B cell (primary cell): ENCODE data around the gene SPOCK1. TPM values are rescaled to one million over a fixed set of nuclear protein-coding genes. Genes with fewer than 3 reads are reported as not detected.

Source experiments
- ATAC-seq: fragments of 200-7000 bp; cut with Tn5 transposase; one replicate; pipeline ENCODE4 v1.10.0; 2021; ENCODE audit warnings: low read depth, mild to moderate bottlenecking, moderate number of reproducible peaks, moderate library complexity
- CTCF ChIA-PET: fragments of 350-600 bp; sonication (Branson Sonifier 250); formaldehyde crosslinking; loops from one replicate; lab custom pipeline; 2021; ENCODE audit warnings: antibody characterized with exemption, inconsistent platforms; lab: Charles Lee
- POLR2A ChIA-PET: fragments of 350-600 bp; sonication (Branson Sonifier 250); formaldehyde crosslinking; loops from one replicate; lab custom pipeline; 2021; ENCODE audit warnings: antibody characterized with exemption; lab: Charles Lee
- DNase-seq: peaks from one replicate; pipeline ENCODE4 v3.0.0; 2013
- H2AFZ ChIP-seq: 2 replicates; pipeline ENCODE4 v1.6.1; 2012; ENCODE audit warnings: mild to moderate bottlenecking, low read depth, low read length; ENCODE audit not compliant: insufficient read depth, poor library complexity, severe bottlenecking
- H3K27ac ChIP-seq, 2 donors: 1 replicate in 1 of 2; 2 replicates in 1 of 2; pipeline ENCODE4 v1.5.1; 2012 to 2013; ENCODE audit warnings: low read length in 2 of 2, mild to moderate bottlenecking in 2 of 2, moderate library complexity in 1 of 2
- H3K27me3 ChIP-seq, 4 experiments: fragments of 200-600 bp in 1 of 4; sonication (generic) in 1 of 4; replicated peaks in 1 of 4; 1 replicate in 2 of 4; 2 replicates in 2 of 4; pipeline versions ENCODE4 v1.6.1 to v1.7.0; 2013 to 2016; ENCODE audit warnings: low read length in 3 of 4, mild to moderate bottlenecking in 2 of 4, mixed read lengths in 1 of 4, moderate library complexity in 1 of 4; ENCODE audit not compliant: insufficient read depth in 4 of 4, control insufficient read depth in 3 of 4; ENCODE audit errors: control extremely low read depth in 1 of 4
- H3K36me3 ChIP-seq, 2 experiments: replicated peaks in 1 of 2; 1 replicate in 1 of 2; 2 replicates in 1 of 2; pipeline versions ENCODE4 v1.6.1 to v1.7.1; 2013; ENCODE audit warnings: low read length in 1 of 2; ENCODE audit not compliant: insufficient read depth in 2 of 2, control insufficient read depth in 1 of 2; ENCODE audit errors: control extremely low read depth in 1 of 2, extremely low read depth in 1 of 2
- H3K4me1 ChIP-seq, 2 donors: fragments of 200-600 bp in 1 of 2; sonication (generic) in 1 of 2; 1 replicate in 1 of 2; 2 replicates in 1 of 2; pipeline versions ENCODE4 v1.5.1 to v1.6.1; 2013 to 2017; ENCODE audit warnings: low read length in 2 of 2; ENCODE audit not compliant: control insufficient read depth in 2 of 2, insufficient read depth in 2 of 2
- H3K4me2 ChIP-seq: replicated peaks from 2 replicates; pipeline ENCODE3; 2012; ENCODE audit warnings: mild to moderate bottlenecking, low read depth, low read length; ENCODE audit not compliant: poor library complexity, severe bottlenecking
- H3K4me3 ChIP-seq, 5 experiments: fragments of 200-600 bp in 1 of 5; sonication (generic) in 1 of 5; 1 replicate in 3 of 5; 2 replicates in 2 of 5; pipeline versions ENCODE4 v1.5.1 to v1.7.0; 2011 to 2016; ENCODE audit warnings: low read length in 4 of 5, mild to moderate bottlenecking in 4 of 5, low read depth in 2 of 5, control low read depth in 1 of 5, moderate library complexity in 1 of 5; ENCODE audit not compliant: insufficient read depth in 1 of 5; ENCODE audit errors: control extremely low read depth in 1 of 5, extremely low read depth in 1 of 5
- H3K79me2 ChIP-seq: fragments of 200-600 bp; sonication (generic); one replicate; pipeline ENCODE4 v1.6.0; 2016; ENCODE audit warnings: low read length; ENCODE audit not compliant: control insufficient read depth, insufficient read depth
- H3K9ac ChIP-seq: fragments of 200-600 bp; sonication (generic); 2 replicates; pipeline ENCODE4 v1.6.1; 2017; ENCODE audit warnings: mild to moderate bottlenecking, low read length, moderate library complexity
- H3K9me3 ChIP-seq, 3 donors: one replicate each; pipeline versions ENCODE4 v1.6.1 to v1.7.1; 2013; ENCODE audit warnings: low read length in 2 of 3; ENCODE audit not compliant: control insufficient read depth in 2 of 3, insufficient read depth in 1 of 3; ENCODE audit errors: control extremely low read depth in 1 of 3
- H4K20me1 ChIP-seq: 2 replicates; pipeline ENCODE4 v1.6.0; 2012; ENCODE audit warnings: mild to moderate bottlenecking, low read length; ENCODE audit not compliant: insufficient read depth, control insufficient read depth, poor library complexity, severe bottlenecking
- H3K27ac Mint-ChIP-seq: one replicate; pipeline ENCODE4 v1.8.0; 2021; ENCODE audit warnings: mixed read lengths
- H3K27me3 Mint-ChIP-seq: one replicate; pipeline ENCODE4 v1.8.0; 2021; ENCODE audit warnings: mixed read lengths
- H3K4me1 Mint-ChIP-seq: one replicate; pipeline ENCODE4 v1.8.0; 2021; ENCODE audit warnings: mixed read lengths
- H3K4me3 Mint-ChIP-seq: one replicate; pipeline ENCODE4 v1.8.0; 2021; ENCODE audit warnings: mixed read lengths
- H3K9me3 Mint-ChIP-seq: one replicate; pipeline ENCODE4 v1.8.0; 2022; ENCODE audit warnings: mixed read lengths; ENCODE audit not compliant: insufficient read depth
- CTCF ChIP-seq: fragments of 200-600 bp; IDR thresholded peaks from one replicate; pipeline ENCODE4 v1.8.0; 2022; ENCODE audit warnings: antibody characterized with exemption, mild to moderate bottlenecking
- EZH2 ChIP-seq: IDR thresholded peaks from 2 replicates; pipeline ENCODE4 v1.6.1; 2012; ENCODE audit warnings: borderline replicate concordance, low read depth, mild to moderate bottlenecking, moderate library complexity, low read length; ENCODE audit not compliant: insufficient read depth, poor library complexity, severe bottlenecking
- WGBS: methylation state at CpG from one replicate; pipeline ENCODE4 v1.1.5; 2013; ENCODE audit warnings: missing lambda C conversion rate; ENCODE audit not compliant: insufficient coverage; 5-methylcytosine and 5-hydroxymethylcytosine counted together
- intact Hi-C: fragments of 100-400 bp; cut with micrococcal nuclease; formaldehyde crosslinking; loops from one replicate; pipeline ENCODE4 v1.10.0; 2022
- polyA plus RNA-seq: library from polyadenylated mRNA; depleted of rRNA; stranded (reverse); fragments of >200 nt; gene quantifications from 2 replicates; pipeline ENCODE4 v1.2.3, GENCODE V29; 2012
- total RNA-seq, 2 donors: library from RNA; stranded (reverse); fragments of 120-200 nt in 1 of 2; gene quantifications; 1 replicate in 1 of 2; 2 replicates in 1 of 2; pipeline versions ENCODE4 v1.2.3 to v1.2.4, GENCODE V29; 2013 to 2022

The SPOCK1 gene
- total and polyA plus RNA-seq, 2 donors (not counting 1 experiment from before 2014, with no cell fraction given) = not detected

- WGBS = 94% methylated on average over 4 of the region's 4 CpGs
- H3K27ac Mint-ChIP-seq = no peak overlapping the region
- Histone ChIP-seq H3K27me3 (no peaks in the 10 kb centered on the region), H3K4me3 (no peak overlapping the region), H3K27ac (no peak overlapping the region), H4K20me1 (no peaks in the 10 kb centered on the region), H3K79me2 (no peaks in the 10 kb centered on the region), H3K9me3 (no peaks in the 10 kb centered on the region), H3K36me3 (no peaks in the 10 kb centered on the region), H3K4me2 (no peak overlapping the region), H3K4me1 (no peaks in the 10 kb centered on the region), H3K9ac (no peak overlapping the region), H2AFZ (no peak overlapping the region)
- no peak overlapping the region for H3K4me3 Mint-ChIP-seq
- ATAC-seq (no peak), DNase-seq (no peak)
- no peaks in the 10 kb centered on the region for H3K27me3 Mint-ChIP-seq
- TF ChIP-seq CTCF (no peak), EZH2 (no peak)
- intact Hi-C loops = no loop called here
- H3K9me3 Mint-ChIP-seq = peaks cover 3% of the 10 kb centered on the region
- POLR2A ChIA-PET = no interaction called here
- H3K4me1 Mint-ChIP-seq = no peaks in the 10 kb centered on the region
- CTCF ChIA-PET = no interaction called here
Measured at GRCh38 chr5:137344021-137344420, 155.1 kb downstream of the SPOCK1 start.

GRCh38 chr5:137342764-137343163 is 156.4 kb downstream of the SPOCK1 start:
- no peak overlapping the region for H3K4me2 ChIP-seq
- no peaks in the 10 kb centered on the region for H4K20me1 ChIP-seq
- no peak overlapping the region for H3K27ac ChIP-seq
- no peaks in the 10 kb centered on the region for H3K4me1 Mint-ChIP-seq
- no peak overlapping the region for H3K4me3 Mint-ChIP-seq
- H3K36me3 ChIP-seq = no peaks in the 10 kb centered on the region
- no peaks in the 10 kb centered on the region for H3K79me2 ChIP-seq
- H3K9me3 ChIP-seq = no peaks in the 10 kb centered on the region
- H3K9me3 Mint-ChIP-seq = peaks cover 3% of the 10 kb centered on the region
- no peaks in the 10 kb centered on the region for H3K27me3 ChIP-seq
- DNase-seq (no peak), ATAC-seq (no peak)
- H3K27ac Mint-ChIP-seq = no peak overlapping the region
- POLR2A ChIA-PET = no interaction called here
- H3K27me3 Mint-ChIP-seq = no peaks in the 10 kb centered on the region
- no peak overlapping the region for H3K4me3 ChIP-seq
- intact Hi-C loops = no loop called here
- H3K9ac ChIP-seq = no peak overlapping the region
- H2AFZ ChIP-seq = no peak overlapping the region
- no peak for TF ChIP-seq CTCF
- TF ChIP-seq EZH2 = no peak
- WGBS = 100% methylated on average over 2 of the region's 3 CpGs
- no peaks in the 10 kb centered on the region for H3K4me1 ChIP-seq
- CTCF ChIA-PET = no interaction called here
